H1 (cell line): Measurements from ENCODE around the gene CHMP1B.

ENCODE experiments used
- CTCF ChIP-seq, 3 experiments: IDR thresholded peaks; 1 replicate in 2 of 3; 2 replicates in 1 of 3; pipeline versions ENCODE4 v1.5.1 to v1.6.1; 2011; ENCODE audit warnings: low read length in 3 of 3, mild to moderate bottlenecking in 3 of 3, inconsistent platforms in 2 of 3, low read depth in 1 of 3, moderate library complexity in 1 of 3; ENCODE audit not compliant: insufficient read depth in 1 of 3; ENCODE audit errors: control extremely low read depth in 1 of 3
- EZH2 ChIP-seq: fragments of 200-600 bp; sonication (generic); IDR thresholded peaks from 2 replicates; pipeline ENCODE4 v1.7.1; 2012; ENCODE audit warnings: low read depth, mild to moderate bottlenecking, moderate library complexity, low read length, inconsistent platforms; ENCODE audit not compliant: severe bottlenecking
- RAD21 ChIP-seq, 2 experiments: IDR thresholded peaks in 1 of 2; conservative IDR thresholded peaks in 1 of 2; 2 replicates each; pipeline ENCODE4 v1.6.1; 2011; ENCODE audit warnings: low read depth in 2 of 2, low read length in 2 of 2, improper control_type of control experiment in 1 of 2, inconsistent platforms in 1 of 2, mild to moderate bottlenecking in 1 of 2, moderate library complexity in 1 of 2
- TAF7 ChIP-seq: optimal IDR thresholded peaks from 2 replicates; pipeline ENCODE3; 2011; ENCODE audit warnings: low read depth, mild to moderate bottlenecking, inconsistent platforms, low read length, moderate library complexity, borderline replicate concordance
- TCF12 ChIP-seq: IDR thresholded peaks from 2 replicates; pipeline ENCODE4 v1.6.1; 2011; ENCODE audit warnings: low read depth, mild to moderate bottlenecking, low read length
- ZNF274 ChIP-seq: IDR thresholded peaks from 2 replicates; pipeline ENCODE4 v1.7.0; 2012; ENCODE audit warnings: low read length, borderline replicate concordance; ENCODE audit errors: extremely low read depth

DNA sequence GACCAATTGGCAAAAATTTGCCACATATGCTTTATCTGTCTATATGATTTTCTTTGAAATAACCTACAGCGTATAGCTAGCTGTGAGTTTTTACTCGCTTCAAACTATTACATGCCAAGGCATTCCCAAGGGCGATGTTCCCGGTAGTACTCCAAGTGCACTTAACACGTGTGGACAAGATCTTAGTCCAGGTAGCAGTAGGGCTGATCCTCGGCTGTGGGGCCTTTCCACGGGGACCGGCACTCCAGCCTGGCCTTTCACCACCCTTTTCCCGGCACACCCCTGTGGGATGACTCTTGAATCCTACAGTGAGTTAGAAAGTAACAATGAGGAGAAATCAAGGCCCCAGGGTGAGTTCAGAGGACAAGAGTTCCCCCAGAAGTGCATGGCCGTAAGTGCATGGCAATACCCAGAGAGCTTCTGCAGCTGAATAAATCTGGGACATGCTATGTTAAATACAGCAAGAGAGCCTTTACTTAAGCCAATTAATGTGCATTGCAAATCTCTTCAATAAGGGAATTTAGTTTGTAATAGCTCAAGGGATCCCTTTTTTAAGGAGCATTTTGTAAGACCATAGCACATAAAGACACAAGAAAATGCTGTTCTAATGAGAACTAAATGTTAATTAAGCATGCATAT, 26.4 kb downstream of the CHMP1B start:
- TF ChIP-seq CTCF (IDR thresholded peaks at IDR 0.05; ENCODE audit: control extremely low read depth in 1 of 3, insufficient read depth in 1 of 3, low read depth in 1 of 3, low read length in 3 of 3) (no peak), TCF12 (no peak), RAD21 (IDR thresholded peaks at IDR 0.05 in 1 of 2, conservative IDR thresholded peaks at IDR 0.05 in 1 of 2; ENCODE audit: low read depth in 2 of 2, low read length in 2 of 2) (no peak; a peak in 1 of 4 replicates), ZNF274 (no peak), EZH2 (no peak), TAF7 (no peak)
